K562 (cell line): ENCODE measurements around the gene TNNT1. TPM values are rescaled to one million over a fixed set of nuclear protein-coding genes. Genes with fewer than 3 reads are reported as not detected.
A peak's percentile ranks its signal among the peaks of the same experiment; 100 is the strongest.

Source experiments
- ATAC-seq: fragments of 200-7000 bp; cut with Tn5 transposase; 3 replicates; pipeline ENCODE4 v1.9.1; 2020; ENCODE audit warnings: moderate library complexity
- BruUV-seq: library from RNA; stranded (reverse); fragments of 400-500 nt; replicated peaks from 2 replicates; lab custom pipeline; 2021; lab: Mats Ljungman, UMichigan
- CTCF ChIA-PET: fragments of 300-600 bp; formaldehyde crosslinking; extraction: SDS; loops from one replicate; lab custom pipeline; 2021; ENCODE audit warnings: low intra/inter-chr PET ratio; lab: Yijun Ruan, JAX
- POLR2A ChIA-PET: fragments of 300-600, 350-650 bp; sonication (Branson Sonifier 250); formaldehyde crosslinking; extraction: SDS; loops from one replicate; lab custom pipeline; 2021; ENCODE audit warnings: antibody characterized with exemption, inconsistent platforms; lab: Yijun Ruan, JAX
- DNase-seq, 4 experiments: peaks; one replicate each; pipeline versions ENCODE4 v3.0.0 to v3.0.0-alpha.2; 2011 to 2018; ENCODE audit warnings: low spot score in 3 of 4, mixed read lengths in 3 of 4; ENCODE audit errors: extremely low read depth in 1 of 4
- FAIRE-seq: peaks from 2 replicates; lab custom pipeline; 2011; peaks lifted over from hg19 to GRCh38; lab: Jason Lieb, UNC
- H2AFZ ChIP-seq: 2 replicates; pipeline ENCODE4 v1.6.0; 2011; ENCODE audit warnings: low read depth, low read length, control low read depth, inconsistent platforms
- H3K27ac ChIP-seq: fragments of 200-600 bp; 3 replicates; pipeline ENCODE4 v1.8.0; 2011; ENCODE audit warnings: low read depth, mild to moderate bottlenecking, control low read depth, inconsistent platforms, low read length, moderate library complexity, mixed read lengths; ENCODE audit errors: extremely low read depth
- H3K27me3 ChIP-seq, 2 experiments: fragments of 300-600 bp in 1 of 2; 2 replicates in 1 of 2; 3 replicates in 1 of 2; pipeline versions ENCODE4 v1.6.0 to v1.8.0; 2011; ENCODE audit warnings: inconsistent platforms in 2 of 2, low read length in 2 of 2, mild to moderate bottlenecking in 1 of 2, mixed read lengths in 1 of 2, moderate library complexity in 1 of 2; ENCODE audit not compliant: control insufficient read depth in 2 of 2, insufficient read depth in 2 of 2
- H3K36me3 ChIP-seq: fragments of 300-600 bp; 3 replicates; pipeline ENCODE4 v1.8.0; 2011; ENCODE audit warnings: mild to moderate bottlenecking, low read length, inconsistent platforms; ENCODE audit not compliant: control insufficient read depth, insufficient read depth
- H3K4me1 ChIP-seq, 2 experiments: fragments of 200-600 bp in 1 of 2; replicated peaks in 1 of 2; 2 replicates in 1 of 2; 3 replicates in 1 of 2; pipeline versions ENCODE4 v1.5.1 to v1.8.0; 2011; ENCODE audit warnings: inconsistent platforms in 2 of 2, low read length in 2 of 2, mild to moderate bottlenecking in 1 of 2, mixed read lengths in 1 of 2, moderate library complexity in 1 of 2; ENCODE audit not compliant: control insufficient read depth in 2 of 2, insufficient read depth in 2 of 2
- H3K4me2 ChIP-seq: 2 replicates; pipeline ENCODE4 v1.6.1; 2011; ENCODE audit warnings: low read length, control low read depth, inconsistent platforms, mixed read lengths; ENCODE audit not compliant: insufficient read depth
- H3K4me3 ChIP-seq: fragments of 200-600 bp; sonication (generic), shearing (Covaris generic); 2 replicates; pipeline ENCODE4 v1.5.1; 2016; ENCODE audit warnings: control low read depth, inconsistent platforms
- H3K79me2 ChIP-seq: fragments of 200-600 bp; 3 replicates; pipeline ENCODE4 v1.8.0; 2011; ENCODE audit warnings: low read length, inconsistent platforms; ENCODE audit not compliant: control insufficient read depth, insufficient read depth
- H3K9ac ChIP-seq, 2 experiments: 2 replicates each; pipeline versions ENCODE4 v1.6.0 to v1.6.1; 2011; ENCODE audit warnings: low read depth in 2 of 2, low read length in 2 of 2, control low read depth in 1 of 2, inconsistent platforms in 1 of 2, mild to moderate bottlenecking in 1 of 2, mixed read lengths in 1 of 2; ENCODE audit not compliant: insufficient read depth in 1 of 2
- H3K9me1 ChIP-seq: one replicate; pipeline ENCODE4 v1.6.0; 2011; ENCODE audit warnings: inconsistent platforms, mild to moderate bottlenecking, low read length, moderate library complexity; ENCODE audit not compliant: control insufficient read depth, insufficient read depth
- H3K9me3 ChIP-seq: replicated peaks from 2 replicates; pipeline ENCODE4 v1.5.1; 2011; ENCODE audit warnings: low read depth, low read length, inconsistent platforms; ENCODE audit not compliant: control insufficient read depth, insufficient read depth
- H4K20me1 ChIP-seq: replicated peaks from 2 replicates; pipeline ENCODE4 v1.6.1; 2011; ENCODE audit warnings: low read length, inconsistent platforms, mixed read lengths; ENCODE audit not compliant: control insufficient read depth, insufficient read depth
- EP400 ChIP-seq: fragments of 450-650 bp; IDR thresholded peaks from 2 replicates; pipeline ENCODE4 v1.6.1; 2017; ENCODE audit warnings: antibody characterized with exemption, mild to moderate bottlenecking, moderate library complexity
- KDM1A ChIP-seq, 2 experiments: fragments of 450-650 bp; IDR thresholded peaks; 2 replicates each; pipeline ENCODE4 v1.6.1; 2016; ENCODE audit warnings: mild to moderate bottlenecking in 2 of 2
- PHF8 ChIP-seq: fragments of 200-600 bp; sonication (generic); IDR thresholded peaks from 2 replicates; pipeline ENCODE4 v1.6.1; 2012; ENCODE audit warnings: mixed run types, mild to moderate bottlenecking, inconsistent platforms, low read length, moderate library complexity, borderline replicate concordance
- SMARCC2 ChIP-seq: fragments of 450-650 bp; IDR thresholded peaks from 2 replicates; pipeline ENCODE4 v1.6.1; 2017; ENCODE audit warnings: antibody characterized with exemption, moderate library complexity, mild to moderate bottlenecking, low read depth
- TBL1XR1 ChIP-seq, 2 experiments: IDR thresholded peaks; 2 replicates each; pipeline ENCODE4 v1.6.1; 2012; ENCODE audit warnings: improper control_type of control experiment in 2 of 2, low read length in 2 of 2, mild to moderate bottlenecking in 1 of 2
- ZFP36 ChIP-seq: fragments of 150-350 bp; IDR thresholded peaks from 2 replicates; pipeline ENCODE4 v1.6.1; 2018; ENCODE audit warnings: low read length, low read depth; ENCODE audit not compliant: partially characterized antibody
- ZNF518B ChIP-seq: fragments of 250-450 bp; sonication (Bioruptor Pico); IDR thresholded peaks from 2 replicates; pipeline ENCODE4 v1.5.0; 2021; ENCODE audit warnings: mild to moderate bottlenecking, moderate library complexity
- ZNF780A ChIP-seq: fragments of 250-450 bp; sonication (Bioruptor Pico); IDR thresholded peaks from 2 replicates; pipeline ENCODE4 v1.5.0; 2021; ENCODE audit warnings: mild to moderate bottlenecking
- whole genome bisulfite sequencing: fragments of 100-300 bp; shearing (Covaris generic); methylation state at CpG from one replicate; pipeline ENCODE4 v1.1.6; 2016; ENCODE audit warnings: low coverage, mixed read lengths; ENCODE audit not compliant: insufficient coverage; ENCODE audit errors: missing lambda C conversion rate; 5-methylcytosine and 5-hydroxymethylcytosine counted together
- in situ Hi-C: fragments of 300-500 bp; cut with MboI; formaldehyde crosslinking; loops from 4 replicates; pipeline ENCODE4 v1.15.0; 2018; ENCODE audit warnings: inconsistent platforms, mixed read lengths
- intact Hi-C: fragments of 100-400 bp; cut with micrococcal nuclease; formaldehyde crosslinking; loops from 2 replicates; pipeline ENCODE4 v1.14.2; 2022
- polyA plus RNA-seq, 8 experiments: library from polyadenylated mRNA; depleted of rRNA in 4 of 8; stranded (reverse) in 5 of 8; unstranded in 3 of 8; fragments of >200 nt; fragmentation: Nextera tagmentation in 2 of 8; fragmentation: Illumina TruSeq in 1 of 8; extraction: Ambion mirVana in 2 of 8; extraction: Trizol in 1 of 8; gene quantifications; 2 replicates each; pipeline versions ENCODE4 v1.2.1 to v1.2.3, GENCODE V29; 2011 to 2014; ENCODE audit warnings: inconsistent platforms in 1 of 8, missing spikeins in 1 of 8
- total RNA-seq, 7 experiments: library from RNA; depleted of rRNA in 6 of 7; stranded (reverse); fragments of >200 nt in 6 of 7; fragmentation: Illumina TruSeq in 2 of 7; extraction: Trizol in 2 of 7; gene quantifications; 2 replicates each; pipeline versions ENCODE4 v1.2.1 to v1.2.3, GENCODE V29; 2011 to 2021; ENCODE audit warnings: low replicate concordance in 1 of 7
- TF ChIP-seq, protein P1 (sequence below), 3 experiments: IDR thresholded peaks in 2 of 3; conservative IDR thresholded peaks in 1 of 3; 2 replicates each; pipeline ENCODE4 v1.5.1; 2011 to 2012; ENCODE audit warnings: low read length in 3 of 3, mild to moderate bottlenecking in 3 of 3, control low read depth in 2 of 3, improper control_type of control experiment in 1 of 3, inconsistent platforms in 1 of 3, low read depth in 1 of 3, mixed read lengths in 1 of 3, moderate library complexity in 1 of 3; ENCODE audit not compliant: insufficient read depth in 2 of 3

TNNT1 gene
- total and polyA plus RNA-seq, 9 of the 15 experiments (the other 6 are each of a cell fraction or from before 2014, with no cell fraction given): 31.8 to 390 (median 227) TPM

DNA sequence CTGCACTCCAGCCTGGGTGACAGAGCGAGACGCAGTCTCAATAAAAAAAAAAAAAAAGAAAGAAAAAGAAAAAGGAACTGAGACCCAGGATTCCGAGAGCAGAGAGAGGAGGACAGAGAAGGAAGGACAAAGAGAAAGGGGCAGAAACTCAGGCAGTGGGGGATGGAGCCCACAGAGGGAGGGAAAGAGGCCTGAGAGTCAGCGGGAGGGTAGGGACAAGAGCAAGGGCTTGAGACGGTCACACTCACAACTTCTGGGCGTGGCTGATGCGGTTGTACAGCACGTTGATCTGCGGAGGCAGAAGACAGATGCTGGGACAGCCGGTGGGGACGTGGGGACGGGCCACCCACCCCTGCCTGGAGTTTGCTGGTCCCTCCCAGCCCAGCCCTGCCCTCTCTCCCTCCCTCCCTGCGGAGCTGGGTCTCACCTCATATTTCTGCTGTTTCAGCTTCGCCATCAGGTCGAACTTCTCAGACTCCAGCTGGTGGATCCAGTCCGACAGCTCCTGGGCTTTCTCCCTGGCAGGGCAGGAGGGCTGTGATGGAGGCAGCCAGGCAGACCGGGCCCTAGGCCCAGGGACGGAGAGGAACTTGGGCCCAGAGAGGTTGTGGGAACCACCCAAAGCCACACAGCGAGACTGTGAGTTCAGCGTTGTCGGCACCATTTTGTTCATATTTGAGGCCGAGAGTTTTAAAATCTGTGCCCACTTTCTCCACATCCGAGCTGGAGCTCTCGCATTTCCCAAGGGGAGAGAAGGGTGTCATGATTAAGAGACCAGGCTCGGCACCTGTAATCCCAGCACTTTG lies 15.2 kb downstream of the TNNT1 start:
- H4K20me1 ChIP-seq: no peaks in the 10 kb centered on the region; the same call in 1 of the 2 replicates
- FAIRE-seq: no peak
- no peaks in the 10 kb centered on the region for H3K27me3 ChIP-seq
- TF ChIP-seq, protein P1, sequence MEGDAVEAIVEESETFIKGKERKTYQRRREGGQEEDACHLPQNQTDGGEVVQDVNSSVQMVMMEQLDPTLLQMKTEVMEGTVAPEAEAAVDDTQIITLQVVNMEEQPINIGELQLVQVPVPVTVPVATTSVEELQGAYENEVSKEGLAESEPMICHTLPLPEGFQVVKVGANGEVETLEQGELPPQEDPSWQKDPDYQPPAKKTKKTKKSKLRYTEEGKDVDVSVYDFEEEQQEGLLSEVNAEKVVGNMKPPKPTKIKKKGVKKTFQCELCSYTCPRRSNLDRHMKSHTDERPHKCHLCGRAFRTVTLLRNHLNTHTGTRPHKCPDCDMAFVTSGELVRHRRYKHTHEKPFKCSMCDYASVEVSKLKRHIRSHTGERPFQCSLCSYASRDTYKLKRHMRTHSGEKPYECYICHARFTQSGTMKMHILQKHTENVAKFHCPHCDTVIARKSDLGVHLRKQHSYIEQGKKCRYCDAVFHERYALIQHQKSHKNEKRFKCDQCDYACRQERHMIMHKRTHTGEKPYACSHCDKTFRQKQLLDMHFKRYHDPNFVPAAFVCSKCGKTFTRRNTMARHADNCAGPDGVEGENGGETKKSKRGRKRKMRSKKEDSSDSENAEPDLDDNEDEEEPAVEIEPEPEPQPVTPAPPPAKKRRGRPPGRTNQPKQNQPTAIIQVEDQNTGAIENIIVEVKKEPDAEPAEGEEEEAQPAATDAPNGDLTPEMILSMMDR (IDR thresholded peaks at IDR 0.05 in 2 of 3, conservative IDR thresholded peaks at IDR 0.05 in 1 of 3; ENCODE audit: insufficient read depth in 2 of 3, low read depth in 1 of 3, low read length in 3 of 3): no peak
- peak; percentile 11 to 28; a peak in 2 of 4 replicates for TF ChIP-seq KDM1A (IDR thresholded peaks at IDR 0.05)
- TF ChIP-seq PHF8: no peak
- no peak for TF ChIP-seq SMARCC2
- no peak for TF ChIP-seq ZNF780A (CRISPR knock-in tag)
- TF ChIP-seq ZNF518B (CRISPR knock-in tag): no peak
- TF ChIP-seq ZFP36: peak; percentile 68
- no peak for TF ChIP-seq EP400
- TF ChIP-seq TBL1XR1 (IDR thresholded peaks at IDR 0.05; ENCODE audit: low read length in 2 of 2): no peak
- H2AFZ ChIP-seq: no peak overlapping the region
- no peak overlapping the region for H3K27ac ChIP-seq
- 90% methylated on average over 13 of the region's 25 CpGs for WGBS
- H3K4me1 ChIP-seq: peaks cover 0 to 15% of the 10 kb centered on the region in 2 experiments; a peak in 2 of 5 replicates
- DNase-seq: peak in 2 of 4 experiments; percentile 40 to 51
- intact Hi-C loops: no loop called here
- H3K4me3 ChIP-seq: no peak overlapping the region
- ATAC-seq: peak; percentile 19; the same call in 1 of the 3 replicates
- CTCF ChIA-PET: no interaction called here
- no peaks in the 10 kb centered on the region for H3K79me2 ChIP-seq
- POLR2A ChIA-PET: no interaction called here
- in situ Hi-C loops: loop anchor here (25.0 kb wide), 1 partner anchor 503 kb away; the partner anchor contains the start of genes CCDC106, ZNF580 and ZNF581
- no peak overlapping the region for H3K4me2 ChIP-seq
- BruUV-seq: no TSS peak
- no peaks in the 10 kb centered on the region for H3K9me1 ChIP-seq
- H3K9ac ChIP-seq: peak overlapping the region in 1 of 2 experiments; percentile 46; a peak in 2 of 4 replicates
- H3K9me3 ChIP-seq: no peaks in the 10 kb centered on the region
- H3K36me3 ChIP-seq: peaks cover 51% of the 10 kb centered on the region; the same call in 2 of the 3 replicates
